HG03442 (cell line): ENCODE results near the gene F2RL3.

Experiments
- ATAC-seq: cut with Tn5 transposase; IDR thresholded peaks from one replicate; pipeline ENCODE4 v1.9.1; 2021; ENCODE audit warnings: mild to moderate bottlenecking, moderate library complexity; ENCODE audit not compliant: unreplicated experiment

The F2RL3 gene

DNA sequence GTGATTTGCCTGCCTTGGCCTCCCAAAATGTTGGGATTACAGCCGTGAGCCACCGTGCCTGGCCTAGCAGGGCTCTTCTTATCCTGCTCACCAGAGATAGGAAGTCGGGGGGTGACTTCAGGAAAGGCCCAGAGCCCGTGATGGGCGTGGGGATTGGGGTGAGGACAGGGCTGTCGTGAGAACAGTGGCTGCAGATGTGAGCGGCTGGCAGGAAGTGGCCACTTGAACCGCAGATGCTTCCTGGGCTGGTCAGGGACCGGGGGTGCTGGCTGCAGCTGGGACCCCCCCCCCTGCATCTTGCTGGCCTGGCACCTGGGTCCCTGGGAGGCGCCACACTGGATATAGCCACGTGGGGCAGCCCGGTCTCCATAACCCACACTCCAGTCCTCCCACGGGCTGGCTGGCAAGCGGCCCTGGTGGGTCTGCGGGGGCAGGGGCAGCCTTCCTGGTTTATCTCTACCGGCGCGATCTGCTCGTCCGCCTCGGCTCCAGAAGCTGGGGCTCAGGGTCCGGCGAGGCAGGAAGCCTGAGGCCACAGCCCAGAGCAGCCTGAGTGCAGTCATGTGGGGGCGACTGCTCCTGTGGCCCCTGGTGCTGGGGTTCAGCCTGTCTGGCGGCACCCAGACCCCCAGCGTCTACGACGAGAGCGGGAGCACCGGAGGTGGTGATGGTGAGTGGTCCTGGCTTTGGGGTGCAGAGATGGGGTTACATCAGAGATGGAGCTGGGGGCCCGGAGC lies at the start of gene F2RL3:
TSS of gene F2RL3 (plus strand) at position 371 of the 737 bp plus-strand sequence. CDS start at position 562, 191 bp downstream.
- ATAC-seq, result no peak

- no peak for ATAC-seq
Observed at GRCh38 chr19:16841391-16841926, 47.3 kb upstream of the F2RL3 start.

DNA sequence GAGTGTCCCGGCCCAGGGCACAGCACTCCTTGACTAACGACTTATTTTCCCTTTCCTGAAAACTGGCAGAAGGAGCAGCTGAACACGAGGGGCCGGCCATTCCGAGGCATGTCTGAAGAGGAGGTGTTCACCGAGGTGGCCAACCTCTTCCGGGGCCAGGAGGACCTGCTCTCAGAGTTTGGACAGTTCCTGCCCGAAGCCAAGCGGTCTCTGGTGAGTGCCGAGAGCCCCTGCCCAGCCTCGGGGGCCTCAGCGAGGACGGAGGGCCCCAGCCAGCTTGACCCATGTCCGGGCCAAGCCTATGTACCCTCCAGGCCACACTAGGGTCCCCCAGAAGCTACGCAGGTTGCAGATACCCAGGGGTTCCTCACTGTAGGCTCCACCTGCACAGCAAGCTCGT lies 41.9 kb upstream of the F2RL3 start:
- ATAC-seq, result no peak

GRCh38 chr19:16847430-16847829 lies 41.4 kb upstream of the F2RL3 start:
- ATAC-seq, result no peak

DNA sequence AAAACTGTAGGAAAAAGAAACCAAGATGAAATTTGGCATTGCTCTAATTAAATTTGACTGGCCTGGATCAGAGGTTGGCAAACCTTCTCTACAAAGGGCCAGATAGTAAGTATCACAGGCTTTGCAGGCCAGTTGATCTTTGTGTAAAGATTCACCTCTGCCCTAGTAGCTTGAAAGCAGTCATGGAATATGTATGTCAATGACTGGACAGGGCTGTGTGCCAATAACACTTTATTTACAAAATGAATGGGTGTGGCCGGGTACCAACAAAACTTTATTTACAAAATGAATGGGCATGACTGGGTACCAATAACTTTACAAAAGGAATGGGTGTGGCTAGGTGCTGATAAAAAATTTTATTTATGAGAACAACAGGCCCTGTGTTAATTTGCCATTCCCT lies 39.6 kb upstream of the F2RL3 start:
- no peak for ATAC-seq

DNA sequence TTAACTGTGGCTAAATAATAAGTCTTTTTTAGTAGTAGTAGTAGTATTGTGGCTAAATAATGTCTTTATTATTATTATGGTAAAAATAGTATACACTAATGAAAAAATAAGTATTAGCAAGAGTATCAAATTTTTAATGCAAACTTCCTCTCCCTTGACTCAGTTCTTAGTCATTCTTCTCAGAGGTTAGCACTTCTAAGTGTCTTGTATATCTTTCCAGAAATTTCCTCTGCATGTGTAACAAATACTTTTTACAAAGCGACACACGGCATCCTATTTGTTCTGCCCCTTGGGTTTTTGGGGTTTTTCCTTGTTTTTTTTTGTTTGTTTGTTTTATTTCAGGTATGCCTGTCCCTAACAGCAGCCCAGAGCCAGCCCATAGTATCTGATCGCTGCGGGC lies 38.7 kb upstream of the F2RL3 start:
- no peak for ATAC-seq

DNA sequence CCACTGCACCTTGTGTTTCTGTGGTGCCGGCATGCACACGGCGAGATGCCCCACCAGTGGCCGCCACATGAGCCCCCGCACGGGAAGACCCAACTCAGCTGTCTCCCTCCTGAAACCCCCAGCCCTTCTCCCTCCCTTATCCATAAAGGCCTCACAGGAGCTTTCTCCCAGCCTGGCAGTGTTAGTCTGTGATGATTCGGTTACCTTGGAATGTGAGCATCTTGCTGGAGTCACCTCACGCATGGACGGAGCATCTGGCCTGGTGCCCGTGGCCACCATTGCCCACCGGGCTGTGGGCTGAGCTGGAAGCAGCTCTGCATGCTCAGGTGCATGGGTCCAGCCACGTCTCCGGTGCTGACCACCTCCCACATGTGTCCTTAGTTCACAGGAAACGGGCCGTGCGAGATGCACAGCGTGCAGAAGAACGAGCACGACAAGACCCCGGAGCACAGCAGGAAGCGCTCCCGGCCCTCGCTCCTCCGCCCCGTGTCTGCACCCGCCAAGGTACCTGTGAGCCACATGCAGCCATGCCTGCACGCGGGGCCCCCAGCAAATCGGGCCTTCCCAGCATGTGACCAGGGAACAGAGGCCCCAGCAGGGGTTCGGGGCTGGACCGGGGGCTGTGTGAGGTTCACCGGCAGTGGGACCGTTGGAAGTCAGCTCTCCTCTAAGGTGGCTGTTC lies 37.6 kb upstream of the F2RL3 start:
- ATAC-seq, result no peak

- no peak for ATAC-seq
Observed at GRCh38 chr19:16853066-16853465, 35.7 kb upstream of the F2RL3 start.

GRCh38 chr19:16856091-16856490 lies 32.7 kb upstream of the F2RL3 start:
- ATAC-seq, result no peak

- ATAC-seq, result no peak
Observed at GRCh38 chr19:16859626-16860025, 29.2 kb upstream of the F2RL3 start.

- no peak for ATAC-seq
Observed at GRCh38 chr19:16860118-16860517, 28.7 kb upstream of the F2RL3 start.

GRCh38 chr19:16861011-16861410 lies 27.8 kb upstream of the F2RL3 start:
- ATAC-seq, result no peak

DNA sequence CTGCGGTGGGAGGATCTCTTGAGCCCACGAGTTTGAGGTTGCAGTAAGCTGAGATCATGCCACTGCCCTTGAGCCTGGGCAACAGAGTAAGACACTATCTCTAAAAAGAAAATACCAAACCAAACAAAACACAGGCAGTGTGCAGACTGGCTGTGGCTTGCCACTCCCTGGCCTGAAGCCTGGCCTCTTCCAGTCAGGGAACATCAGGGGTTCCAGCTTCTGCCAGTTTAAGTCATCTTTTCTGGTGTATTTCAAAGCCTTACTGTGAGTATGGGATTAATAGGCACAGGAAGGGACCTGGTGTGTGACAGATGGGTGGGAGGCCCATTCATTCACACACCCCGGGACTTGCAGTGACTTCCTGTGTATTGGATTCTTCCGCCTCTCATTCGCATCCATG lies 27.0 kb upstream of the F2RL3 start:
- no peak for ATAC-seq

DNA sequence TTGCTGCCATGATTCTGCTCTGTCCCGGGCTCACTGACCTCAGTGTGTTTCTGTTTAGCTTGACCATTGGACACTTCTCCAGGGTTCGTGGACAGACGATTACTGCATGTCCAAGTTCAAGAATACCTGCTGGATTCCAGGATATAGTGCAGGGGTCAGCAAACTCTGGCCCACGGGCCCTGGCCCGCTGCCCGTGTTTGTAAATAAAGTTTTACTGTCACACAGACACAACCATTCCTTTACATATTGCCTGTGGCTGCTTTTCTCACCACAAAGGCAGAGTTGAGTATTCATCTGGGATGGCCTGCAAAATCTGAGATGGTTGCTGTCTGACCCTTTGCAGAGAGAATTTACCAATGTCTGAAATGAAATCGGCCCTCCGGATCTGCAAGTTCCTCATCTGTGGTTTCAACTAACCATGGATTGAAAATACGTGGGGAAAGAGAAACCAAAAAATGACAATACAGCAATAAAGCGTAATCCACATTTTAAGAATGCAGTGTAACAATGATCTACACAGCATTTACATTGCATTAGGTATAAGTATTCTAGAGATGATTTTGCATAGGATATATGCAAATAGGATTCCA lies 25.9 kb upstream of the F2RL3 start:
- no peak for ATAC-seq

DNA sequence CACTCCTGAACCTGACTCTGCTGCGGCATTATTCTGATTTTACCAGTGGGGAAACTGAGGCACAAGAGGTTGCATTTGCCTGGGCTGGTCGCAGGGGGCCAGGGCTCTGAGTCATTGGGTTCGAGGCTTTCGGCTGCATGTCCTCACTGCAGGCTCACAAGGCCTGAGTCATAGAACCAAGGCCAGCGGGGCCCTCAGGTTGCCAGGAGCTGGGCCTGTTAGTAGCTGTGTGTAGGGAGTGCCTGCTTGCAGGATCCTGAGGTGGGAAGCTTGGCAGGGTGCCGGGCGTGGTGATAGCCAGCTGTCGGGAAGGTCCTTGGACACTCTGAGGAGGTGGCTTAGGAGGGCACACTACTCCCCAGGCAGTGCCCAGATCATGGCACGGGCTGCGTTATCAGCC lies 21.6 kb upstream of the F2RL3 start:
- no peak for ATAC-seq

DNA sequence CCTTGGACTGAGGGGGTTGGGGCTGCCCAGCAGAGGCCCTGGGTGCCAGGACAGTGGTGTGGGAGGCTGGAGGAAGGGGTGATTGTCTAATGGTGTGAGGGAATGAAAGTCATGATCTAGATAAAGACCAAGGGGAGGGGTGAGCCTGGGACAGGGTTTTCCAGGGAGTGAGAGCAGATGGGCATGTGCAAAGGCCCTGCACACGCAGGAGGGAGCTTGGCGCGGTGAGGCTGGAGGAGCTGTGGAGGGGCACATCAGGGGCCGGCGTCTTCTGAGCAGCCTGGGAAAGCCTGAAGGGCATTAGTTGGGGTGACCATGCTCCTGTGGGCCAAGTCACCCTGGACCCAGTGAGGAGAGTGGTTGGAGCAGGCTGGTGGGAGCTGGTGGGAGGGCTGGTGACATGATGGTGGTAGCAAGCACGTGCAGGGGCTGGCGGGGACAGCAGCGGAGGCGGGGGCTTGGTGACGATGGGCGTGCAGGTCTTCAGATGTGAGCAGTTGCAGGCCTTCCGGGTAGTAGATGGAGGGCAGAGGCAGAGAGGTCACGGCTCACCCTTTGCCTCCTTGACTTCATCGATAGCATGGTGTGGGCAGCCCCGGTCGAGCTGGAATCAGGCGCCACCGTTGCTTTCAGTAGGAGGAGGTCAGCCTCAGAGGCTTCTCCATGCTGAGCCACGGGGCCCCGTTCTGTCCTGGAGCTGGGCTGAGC lies 20.2 kb upstream of the F2RL3 start:
- ATAC-seq, result no peak

DNA sequence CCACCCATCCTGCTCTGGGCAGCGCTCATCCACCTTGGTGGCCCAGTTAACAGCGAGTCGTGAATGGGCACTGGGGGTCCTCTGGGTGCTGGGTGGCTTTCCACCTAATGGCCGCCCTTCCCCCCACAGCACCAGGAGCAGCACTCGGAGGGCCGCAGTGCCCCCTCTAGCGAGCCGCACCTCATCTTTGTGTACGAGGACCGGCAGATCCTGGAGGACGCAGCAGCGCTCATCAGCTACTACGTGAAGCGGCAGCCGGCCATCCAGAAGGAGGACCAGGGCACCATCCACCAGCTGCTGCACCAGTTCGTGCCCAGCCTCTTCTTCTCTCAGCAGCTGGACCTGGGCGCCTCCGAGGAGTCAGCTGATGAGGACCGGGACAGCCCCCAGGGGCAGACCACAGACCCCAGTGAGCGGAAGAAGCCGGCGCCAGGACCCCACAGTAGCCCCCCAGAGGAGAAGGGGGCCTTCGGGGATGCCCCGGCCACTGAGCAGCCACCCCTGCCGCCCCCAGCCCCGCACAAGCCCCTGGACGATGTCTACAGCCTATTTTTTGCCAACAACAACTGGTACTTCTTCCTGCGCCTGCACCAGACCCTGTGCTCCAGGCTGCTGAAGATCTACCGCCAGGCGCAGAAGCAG lies 19.3 kb upstream of the F2RL3 start:
- no peak for ATAC-seq

DNA sequence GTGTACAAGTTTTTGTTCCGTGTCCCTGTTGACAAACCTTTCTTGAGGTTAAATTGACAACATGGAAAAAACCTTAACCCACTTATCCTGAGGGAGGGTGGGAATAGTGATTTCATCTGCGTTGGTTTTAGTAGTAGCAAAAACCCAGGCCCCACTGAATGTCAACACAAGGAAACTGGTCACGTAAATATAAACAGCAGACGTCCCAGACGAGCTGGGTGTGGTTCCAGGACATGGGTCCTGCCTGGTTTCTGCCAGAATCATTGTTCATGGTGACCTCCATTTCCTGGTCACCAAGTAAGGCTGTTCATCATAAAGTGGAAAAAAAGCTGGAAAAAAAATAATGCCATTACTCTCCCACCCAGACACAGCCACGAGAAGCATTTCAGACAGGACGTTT lies 16.9 kb upstream of the F2RL3 start:
- no peak for ATAC-seq

GRCh38 chr19:16872728-16873127 lies 16.1 kb upstream of the F2RL3 start:
- ATAC-seq, result no peak

- ATAC-seq, result no peak
Observed at GRCh38 chr19:16873594-16873993, 15.2 kb upstream of the F2RL3 start.
